Measurements from ENCODE around the gene SLC5A10.
"Not testable (repeated sequence)": the region's sequence is repeated elsewhere in the genome, so short reads cannot be mapped to it uniquely, and the experiment has no call there.

Gene SLC5A10

DNA sequence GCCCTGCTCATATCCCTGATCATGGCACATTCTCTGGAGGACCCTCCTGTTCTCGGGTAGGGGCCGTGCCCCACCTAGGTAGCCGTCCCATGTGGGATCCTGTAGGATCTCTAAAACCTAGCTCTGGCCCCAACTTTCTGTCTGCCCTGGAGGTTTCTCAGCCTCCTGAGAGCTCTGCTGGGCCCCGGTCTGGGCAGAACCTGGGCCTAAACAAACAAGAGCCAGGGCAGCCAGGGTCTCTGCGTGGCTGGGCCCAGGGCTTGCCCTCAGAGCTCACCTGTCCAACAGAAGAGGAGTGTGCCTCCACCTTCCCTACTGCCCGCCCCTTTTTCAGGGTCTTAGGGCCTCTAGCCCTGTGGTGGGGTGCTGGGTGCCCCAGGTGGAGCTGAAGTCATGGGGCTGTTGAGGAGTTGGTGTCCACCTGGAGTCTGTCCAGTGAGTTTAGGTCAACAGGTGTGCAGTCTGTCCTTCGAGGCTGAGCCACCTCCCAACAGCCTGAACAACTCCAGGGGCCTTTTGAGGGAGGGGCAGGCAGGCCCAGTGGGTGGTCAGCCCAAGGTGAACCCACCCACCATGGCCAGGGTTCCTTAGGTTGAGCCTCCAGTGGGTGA, 69.2 kb downstream of the SLC5A10 start:
- DNase-seq, result not testable (repeated sequence)

DNA sequence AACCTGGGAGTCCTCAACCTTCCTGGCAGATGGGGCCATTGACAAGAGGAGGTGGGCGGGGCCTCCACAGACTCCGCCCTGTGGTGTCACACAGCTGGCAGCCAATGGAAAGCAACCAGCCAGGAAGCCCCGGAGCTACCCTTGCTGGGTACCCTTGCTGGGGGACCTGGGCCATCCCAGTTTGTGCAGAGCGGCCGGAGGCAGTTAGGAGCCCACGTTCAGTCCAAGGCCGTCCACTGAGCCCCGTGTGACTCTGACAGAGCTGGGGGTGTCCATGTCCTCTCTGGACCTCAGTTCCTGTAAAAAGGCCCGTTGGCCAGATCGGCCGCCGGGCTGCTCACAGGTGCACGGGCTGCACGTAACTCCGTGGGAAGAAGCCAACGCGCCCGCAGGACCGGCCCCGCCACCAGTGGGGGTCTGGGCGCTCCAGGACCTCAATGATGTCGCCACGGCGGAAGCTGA, 69.7 kb downstream of the SLC5A10 start:
- no peak for DNase-seq

DNA sequence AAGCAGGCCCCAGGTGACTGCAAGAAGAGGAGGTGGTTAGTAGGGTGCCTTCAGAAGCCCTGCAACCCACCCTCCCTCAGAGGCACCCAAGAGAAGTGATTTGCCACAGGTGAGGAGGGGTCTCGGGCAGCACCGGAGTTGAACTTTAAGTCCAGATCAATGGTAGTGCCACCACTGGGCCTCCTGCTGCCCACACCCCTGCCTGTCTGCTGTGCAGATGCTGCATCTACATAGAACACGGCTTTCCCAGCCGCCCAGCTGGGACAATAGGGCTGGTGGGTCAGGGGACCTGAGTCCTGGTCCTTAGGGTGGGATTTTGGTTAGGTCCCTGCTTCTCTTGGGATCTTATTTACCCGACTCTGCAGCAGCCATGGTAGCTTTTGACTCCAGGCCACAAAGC, 70.2 kb downstream of the SLC5A10 start:
- DNase-seq, result no peak

DNA sequence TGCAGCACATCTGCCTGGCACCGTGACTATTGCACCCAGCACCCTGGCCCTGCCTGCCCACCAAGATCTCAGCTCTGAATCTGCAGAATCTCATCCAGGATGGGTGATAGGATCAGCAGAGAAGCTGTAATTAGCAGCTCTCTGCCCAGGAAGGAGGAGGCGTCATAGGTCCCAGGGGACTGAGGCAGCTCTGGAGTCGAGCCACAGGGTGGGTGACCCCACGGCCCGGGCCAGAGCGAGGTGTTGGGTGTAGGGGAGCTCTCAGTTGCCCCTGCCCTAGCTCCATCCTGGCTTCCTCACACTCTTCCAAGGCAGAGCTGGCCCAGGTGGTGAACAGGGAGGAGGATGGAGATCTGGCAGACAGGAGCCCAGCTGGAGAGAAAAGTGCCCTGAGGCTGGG, 70.8 kb downstream of the SLC5A10 start:
- no peak for DNase-seq

DNA sequence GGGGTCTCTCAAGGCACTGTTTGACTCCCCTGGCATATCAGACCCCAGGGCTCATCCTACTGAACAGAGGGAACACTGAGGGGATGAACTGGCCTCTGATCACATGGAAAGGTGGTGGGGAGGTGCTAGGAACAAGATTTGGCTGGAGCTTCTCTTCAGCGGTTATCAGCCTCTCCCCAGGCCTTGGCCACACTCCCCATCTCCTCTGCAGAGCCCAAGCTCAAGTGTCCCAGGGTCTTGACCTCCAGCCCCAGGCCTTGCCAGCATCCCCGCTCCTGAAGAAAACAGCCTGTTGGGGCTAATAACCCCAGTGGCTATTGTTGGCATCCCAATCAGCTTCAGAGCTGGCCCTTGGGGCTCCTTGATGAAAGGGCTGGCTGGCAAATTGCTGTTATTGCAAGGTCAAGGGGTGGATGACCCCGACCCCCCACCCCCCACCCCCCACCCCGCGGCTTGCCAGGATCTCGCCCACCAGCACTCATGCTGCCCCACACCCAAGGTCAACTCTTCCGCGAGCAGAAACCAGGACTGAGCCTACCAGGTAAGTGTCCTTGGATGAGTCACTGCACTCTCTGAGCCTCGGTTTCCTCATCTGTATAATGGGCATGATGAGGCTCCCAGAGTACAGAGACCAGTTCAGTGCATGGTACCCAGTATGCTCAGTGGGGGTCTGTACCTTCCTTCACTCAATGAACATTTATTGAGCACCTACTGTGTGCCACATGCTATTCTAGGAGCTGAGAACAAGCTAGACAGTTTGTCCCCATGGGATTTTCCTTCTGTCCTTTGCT, 71.4 kb downstream of the SLC5A10 start:
- DNase-seq, result no peak

DNA sequence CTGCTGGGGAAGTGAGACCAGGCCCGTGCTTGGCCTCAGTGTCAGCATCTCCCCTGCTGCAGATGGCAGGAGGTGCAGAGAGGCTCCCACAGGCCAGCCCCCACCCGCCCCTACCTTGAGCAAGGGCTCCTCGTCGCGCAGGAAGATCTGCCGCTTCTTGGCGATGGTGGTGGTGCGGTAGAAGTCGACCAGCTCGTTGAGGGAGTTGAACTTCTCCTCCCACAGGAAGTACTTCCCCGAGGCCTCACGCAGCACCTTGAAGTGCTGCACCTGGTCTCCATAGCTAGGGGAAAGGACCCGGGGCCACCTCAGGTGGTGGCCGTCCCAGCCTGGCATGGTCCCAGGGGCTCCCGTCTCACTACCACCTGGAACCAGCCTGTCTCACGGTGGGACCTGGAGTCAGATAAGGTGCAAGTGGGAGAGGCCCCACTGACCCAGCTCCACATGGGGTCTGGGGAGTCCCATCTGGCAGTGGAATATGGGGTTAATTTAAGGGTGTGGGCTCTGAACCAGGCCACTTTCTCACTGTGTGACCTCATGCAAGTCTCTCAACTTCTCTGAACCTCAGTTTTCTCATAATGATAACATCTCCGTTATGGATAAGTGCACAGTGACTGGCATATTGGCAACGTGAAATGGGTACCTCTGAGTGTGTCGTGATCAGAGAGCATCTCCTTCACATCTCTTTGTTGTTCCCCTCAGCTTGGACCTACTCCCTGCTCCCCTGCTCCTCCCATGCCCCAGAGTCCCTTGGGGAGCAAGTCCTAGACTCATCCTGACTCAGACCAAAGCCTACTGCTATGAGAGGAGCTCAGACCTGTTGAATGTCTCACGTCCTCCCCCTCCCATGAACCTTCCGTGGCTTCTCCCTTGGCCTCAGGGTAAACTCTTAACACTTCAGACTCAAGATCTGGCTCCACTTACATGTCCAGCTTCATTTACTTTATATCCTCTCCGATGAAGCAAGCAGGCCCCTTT, 72.4 kb downstream of the SLC5A10 start:
- no peak for DNase-seq

DNA sequence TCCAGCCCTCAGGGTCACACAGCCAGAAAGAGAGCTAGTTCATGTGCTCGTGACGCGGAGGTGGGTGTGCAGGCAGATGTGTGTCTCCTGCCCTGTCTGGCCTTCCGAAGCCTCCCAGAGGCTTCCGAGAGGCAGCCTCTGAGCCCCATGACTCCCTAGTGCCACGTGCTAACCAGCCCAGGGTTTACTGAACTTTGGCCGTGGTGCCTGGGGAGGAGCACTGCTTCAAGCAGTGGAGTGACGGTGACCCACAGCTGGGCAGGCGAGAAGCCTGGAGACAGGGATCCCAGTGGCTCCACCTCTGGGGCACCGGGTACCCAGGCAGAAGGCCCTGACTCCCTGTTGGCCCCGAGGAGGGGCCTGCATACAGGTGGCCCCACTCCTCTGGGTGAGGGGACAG, 76.7 kb downstream of the SLC5A10 start:
- not testable (repeated sequence) for DNase-seq

DNA sequence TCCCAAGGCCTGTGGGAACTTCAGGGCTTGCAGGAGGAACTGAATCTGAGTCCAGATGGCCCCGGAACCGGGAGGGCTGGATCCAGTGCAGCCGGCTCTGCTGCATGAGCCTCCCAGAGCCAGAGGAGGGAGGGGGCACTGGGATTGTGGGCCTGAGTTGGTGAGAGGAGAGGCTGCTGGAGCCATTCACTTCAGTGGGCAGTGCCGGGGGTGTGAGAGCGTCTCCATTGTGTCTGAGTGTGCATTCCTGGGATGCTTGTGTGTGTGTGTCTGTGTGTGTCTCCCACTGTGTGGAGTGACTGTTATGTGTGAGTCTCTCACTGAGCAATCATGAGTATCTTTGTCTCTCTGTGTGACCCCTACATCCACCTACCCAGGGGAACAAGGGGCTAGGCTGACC, 77.8 kb downstream of the SLC5A10 start:
- DNase-seq, result not testable (repeated sequence)

DNA sequence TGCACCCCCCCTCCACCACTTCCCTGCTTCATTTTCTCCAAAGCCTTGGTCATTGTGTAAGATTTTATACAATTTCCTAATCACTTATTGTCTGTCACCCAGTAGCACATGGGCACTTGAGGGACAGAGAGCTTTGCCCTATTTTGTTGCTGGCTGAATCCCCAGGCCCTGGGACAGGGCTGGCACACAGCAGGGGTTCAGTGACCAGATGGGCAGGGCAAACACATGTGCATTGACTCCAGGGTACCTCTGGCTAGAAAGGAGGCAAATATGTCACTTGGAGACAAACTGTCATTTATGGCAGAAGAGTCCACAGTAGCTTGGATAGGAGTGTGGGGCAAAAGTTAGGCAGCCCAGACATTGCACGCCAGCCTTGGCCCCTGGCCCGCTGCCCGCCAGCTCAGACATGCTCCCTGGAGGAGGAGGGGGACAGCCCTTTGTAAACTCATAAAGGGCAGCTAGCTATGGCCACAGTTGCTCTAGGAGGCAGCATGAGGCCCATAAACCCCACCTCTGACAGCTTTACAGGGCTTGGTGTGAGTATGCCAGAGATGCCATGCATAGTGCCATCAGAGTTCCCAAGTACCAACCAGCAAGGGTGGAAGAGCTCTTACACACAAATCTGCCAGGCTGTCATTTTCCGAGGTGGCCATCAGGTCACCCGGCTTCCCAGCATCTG, 78.9 kb downstream of the SLC5A10 start:
- not testable (repeated sequence) for DNase-seq

DNA sequence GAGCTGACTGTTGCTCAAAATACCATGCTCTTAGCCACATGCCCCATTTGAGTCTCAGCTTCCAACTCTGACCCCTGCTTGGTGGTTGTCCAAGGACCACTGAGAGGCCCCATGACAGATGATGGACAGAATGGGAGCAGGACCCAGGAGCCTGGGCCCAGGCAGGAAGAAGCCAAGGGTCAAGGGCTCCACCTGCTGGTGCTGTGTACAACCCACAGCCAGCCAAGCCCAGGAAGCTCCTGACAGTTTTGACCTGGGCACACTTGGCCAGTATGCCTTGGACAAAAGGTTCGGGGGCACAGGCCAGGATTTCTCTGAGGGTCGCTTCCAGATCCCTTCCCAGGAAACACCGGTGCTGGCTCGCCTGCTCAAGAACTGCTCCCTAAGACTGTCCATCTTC, 79.8 kb downstream of the SLC5A10 start:
- not testable (repeated sequence) for DNase-seq

DNA sequence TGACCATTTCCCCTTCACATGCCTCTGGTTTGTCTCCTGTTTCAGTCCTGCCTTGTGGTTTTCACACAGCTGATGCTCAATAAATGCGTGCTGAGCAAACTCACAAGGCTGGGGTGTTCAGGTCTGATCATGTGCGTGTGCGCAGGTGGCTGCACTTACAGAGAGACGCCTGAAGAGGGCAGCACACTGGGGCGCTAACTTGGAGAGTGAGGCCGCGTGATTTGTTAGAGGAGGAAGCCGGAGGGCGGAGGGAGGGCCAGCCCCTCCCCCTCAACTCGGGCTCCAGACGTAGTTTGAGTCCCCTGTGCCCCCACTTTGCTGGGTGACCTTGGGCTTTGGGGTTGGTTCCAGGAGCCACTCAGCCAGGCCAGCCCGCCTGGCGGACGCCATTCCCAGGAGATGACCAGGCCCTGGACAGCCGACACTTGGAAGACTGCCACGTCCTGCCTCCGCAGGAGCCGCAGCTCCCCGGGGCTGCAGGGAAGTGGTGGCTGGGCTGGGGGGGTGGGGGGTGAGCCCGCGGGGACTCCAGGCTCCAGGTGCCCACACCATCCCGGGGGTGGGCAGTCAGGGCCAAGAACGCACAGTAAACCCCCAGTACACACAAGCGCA, 80.5 kb downstream of the SLC5A10 start:
- DNase-seq, result not testable (repeated sequence)

DNA sequence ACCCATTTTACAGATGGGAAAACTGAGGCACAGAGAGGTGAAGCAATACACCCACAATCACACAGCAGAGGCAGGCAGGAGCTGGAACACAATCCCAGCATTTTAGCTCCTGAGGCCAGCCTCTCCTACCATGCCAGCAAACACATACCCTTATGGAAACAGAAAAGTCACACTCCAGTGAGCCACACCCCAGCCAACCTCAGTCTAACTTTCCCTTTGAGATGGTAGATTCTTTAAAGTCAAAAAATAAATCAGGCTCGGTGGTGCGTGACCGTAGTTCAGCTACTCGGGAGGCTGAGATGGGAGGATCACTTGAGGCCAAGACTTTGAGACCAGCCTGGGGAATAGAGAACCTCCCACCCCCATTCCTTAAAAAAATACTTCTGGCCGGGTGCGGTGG, 84.2 kb downstream of the SLC5A10 start:
- DNase-seq, result not testable (repeated sequence)

DNA sequence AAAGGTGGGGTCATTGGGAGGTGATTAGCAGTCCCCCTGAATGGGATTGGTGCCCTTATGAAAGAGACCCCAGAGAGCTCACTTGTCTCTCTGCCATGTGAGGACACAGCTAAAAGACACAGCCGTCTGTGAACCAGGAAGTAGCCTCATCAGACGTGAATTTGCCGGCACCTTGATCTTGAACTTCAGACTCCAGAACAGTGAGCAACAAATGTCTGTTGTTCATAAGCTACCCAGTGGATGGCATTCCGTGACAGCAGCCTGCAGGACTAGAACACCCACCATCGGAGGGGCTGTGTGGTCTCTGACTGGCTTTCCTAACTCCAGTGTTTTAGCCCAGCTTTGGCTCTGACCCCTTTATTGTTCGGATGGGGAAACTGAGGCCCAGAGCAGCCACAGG, 85.6 kb downstream of the SLC5A10 start:
- not testable (repeated sequence) for DNase-seq

DNA sequence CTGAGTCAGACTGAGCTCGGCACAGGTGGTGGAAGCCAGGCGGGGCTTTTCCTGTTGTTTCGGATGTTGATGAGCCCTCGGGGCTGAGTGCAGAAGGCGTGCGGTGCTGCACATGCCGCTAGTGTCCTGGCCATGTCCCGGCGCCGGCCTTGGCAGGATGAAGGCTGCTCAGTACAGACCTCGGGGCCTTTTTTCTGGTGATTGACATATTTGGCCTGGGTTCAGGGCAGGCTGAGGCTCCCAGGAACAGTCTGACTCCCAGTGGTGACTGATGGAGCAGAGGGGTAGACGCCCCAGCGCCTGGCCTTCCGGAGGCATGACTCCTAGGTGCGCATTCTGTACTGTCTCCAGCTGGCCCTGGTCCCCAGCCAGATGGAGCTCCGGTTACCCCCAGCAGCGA, 86.0 kb downstream of the SLC5A10 start:
- not testable (repeated sequence) for DNase-seq

DNA sequence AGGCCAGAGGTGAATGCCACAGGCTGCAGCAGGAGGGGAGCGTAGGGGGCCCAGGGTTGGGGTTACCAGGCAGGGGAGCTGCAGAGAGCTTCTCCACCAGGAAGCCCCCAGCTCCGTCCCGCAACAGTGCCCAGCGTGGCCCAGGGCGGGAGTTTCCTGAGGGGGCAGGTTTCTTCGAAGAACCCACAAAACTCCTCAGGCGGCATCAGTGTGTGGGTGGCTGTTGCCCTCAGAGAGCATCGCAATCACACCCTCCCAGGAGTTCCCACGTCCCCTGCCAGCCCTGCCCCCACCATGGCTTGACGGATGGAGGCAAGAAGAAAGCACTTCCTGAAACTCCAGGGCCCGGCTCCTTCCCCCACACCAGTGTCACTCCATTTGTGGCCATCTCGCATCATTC, 86.8 kb downstream of the SLC5A10 start:
- DNase-seq, result not testable (repeated sequence)

DNA sequence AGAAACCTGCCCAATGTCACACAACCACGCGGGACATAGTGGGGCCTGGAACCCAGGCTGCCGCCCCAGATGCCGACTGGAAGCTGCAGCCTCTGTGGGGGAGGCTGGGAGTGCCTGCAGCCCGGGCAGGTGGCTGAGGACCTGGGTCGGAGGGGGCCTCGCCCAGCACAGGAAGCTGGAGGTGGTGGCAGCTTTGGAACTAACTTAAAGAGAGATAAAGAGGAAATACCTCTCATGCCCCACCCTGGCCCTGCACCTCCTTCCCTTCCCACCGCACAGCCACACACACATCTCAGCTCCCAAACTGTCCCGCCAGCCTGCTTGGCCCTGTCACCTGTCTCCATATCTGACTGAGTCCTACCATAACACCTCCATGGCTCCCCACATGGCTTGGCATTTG, 88.4 kb downstream of the SLC5A10 start:
- not testable (repeated sequence) for DNase-seq

DNA sequence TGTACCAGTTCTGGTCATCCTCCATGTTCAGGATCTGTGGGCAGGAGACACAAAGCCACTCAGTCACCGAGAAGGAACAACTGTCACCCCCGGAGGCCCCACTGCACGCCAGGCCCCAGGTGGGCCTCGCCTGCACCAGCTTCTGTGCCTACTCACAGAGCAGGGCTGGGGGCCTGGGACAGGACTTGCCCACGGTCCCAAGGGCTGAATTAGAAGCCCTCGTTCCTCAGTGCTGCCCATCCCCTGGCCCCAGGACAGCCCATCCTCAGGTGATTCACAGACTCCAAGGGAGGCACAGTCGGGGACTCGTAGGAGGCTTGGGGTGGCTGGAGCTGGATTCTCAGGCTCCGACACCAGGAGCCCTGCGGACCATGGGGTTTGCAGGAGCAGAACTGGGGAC, 89.9 kb downstream of the SLC5A10 start:
- DNase-seq, result not testable (repeated sequence)

DNA sequence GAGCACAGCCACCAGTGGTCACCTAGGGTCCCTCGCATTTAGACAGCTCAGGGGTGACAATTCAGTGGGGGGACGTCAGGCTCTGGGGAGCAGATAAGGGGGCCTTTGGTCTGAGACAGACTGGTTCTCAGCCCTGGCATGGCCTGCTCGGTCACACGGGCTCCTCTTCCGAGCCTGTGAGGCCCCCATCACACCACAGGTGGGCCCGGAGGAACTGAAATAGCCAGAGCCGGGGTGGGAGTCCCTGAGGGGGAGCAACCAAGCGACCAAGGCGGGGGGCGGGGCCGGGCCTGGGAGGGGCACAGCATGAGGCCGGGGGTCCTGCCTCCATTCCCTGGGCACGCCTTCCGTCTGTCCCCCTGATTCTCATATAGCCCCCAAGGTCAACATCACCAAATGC, 90.4 kb downstream of the SLC5A10 start:
- DNase-seq, result not testable (repeated sequence)

DNA sequence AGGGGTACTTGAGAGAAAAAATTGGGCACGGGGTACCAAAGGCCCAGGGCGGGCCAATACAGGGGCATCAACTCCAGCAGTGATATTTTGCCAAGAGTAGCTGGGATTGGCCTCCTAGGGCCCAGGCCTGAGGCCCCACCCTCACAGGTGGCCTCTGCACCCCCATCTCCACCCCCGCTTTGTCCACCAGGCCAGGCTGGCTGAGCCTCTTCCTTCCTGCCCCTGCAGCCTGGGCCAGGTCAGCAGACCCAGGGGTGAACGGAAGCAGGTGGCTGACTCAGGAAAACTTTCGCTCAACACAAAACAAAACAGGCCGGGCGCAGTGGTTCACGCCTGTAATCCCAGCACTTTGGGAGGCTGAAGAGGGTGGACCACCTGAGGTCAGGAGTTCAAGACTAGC, 91.1 kb downstream of the SLC5A10 start:
- not testable (repeated sequence) for DNase-seq

DNA sequence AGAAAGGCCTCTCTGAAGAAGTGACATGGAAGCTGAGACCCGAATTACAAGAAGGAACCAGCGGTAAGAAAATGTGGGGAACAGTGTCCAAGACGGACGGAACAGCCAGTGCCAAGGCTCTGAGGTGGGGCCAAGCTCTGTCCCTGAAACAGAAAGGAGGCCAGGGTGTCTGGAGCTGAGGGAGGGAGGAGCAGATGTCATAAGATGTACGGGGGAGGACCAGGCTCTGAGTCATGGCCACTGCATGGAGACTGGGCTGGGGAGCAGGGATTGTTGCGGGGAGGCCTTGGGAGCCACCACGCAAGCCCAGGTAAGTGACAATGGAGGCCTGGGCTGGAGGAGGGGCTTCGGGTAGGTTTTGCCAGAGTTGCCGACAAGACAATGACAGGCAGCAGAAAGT, 92.7 kb downstream of the SLC5A10 start:
- DNase-seq, result not testable (repeated sequence)

DNA sequence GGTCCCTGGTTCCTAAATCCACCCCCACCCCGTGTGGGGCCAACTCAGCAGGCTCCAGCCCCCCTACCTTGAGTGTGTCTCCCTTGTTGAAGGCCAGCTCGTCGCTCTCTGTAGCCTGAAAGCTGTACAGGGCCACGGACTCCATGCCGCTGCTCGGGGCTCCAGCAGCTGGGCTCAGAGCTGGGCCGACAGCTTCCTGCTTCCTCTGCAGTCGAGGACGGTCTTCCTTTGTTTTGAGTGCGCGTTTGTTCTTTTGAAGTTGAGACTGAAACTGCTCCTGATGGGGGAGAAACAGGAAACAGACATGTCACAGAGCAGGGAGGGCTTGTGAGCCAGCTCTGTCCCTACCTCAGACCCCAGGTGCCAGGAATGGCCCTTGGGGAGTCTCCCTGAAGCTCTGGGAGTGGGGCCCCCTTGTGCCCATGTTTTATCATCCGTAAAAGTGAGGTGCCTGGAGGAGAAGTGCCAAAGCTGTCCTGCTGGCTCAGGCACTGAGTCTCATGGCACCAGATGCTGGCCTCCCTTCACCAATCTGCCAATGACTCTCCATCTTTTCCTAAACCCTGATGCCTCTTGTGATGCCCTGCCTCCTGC, 94.9 kb downstream of the SLC5A10 start, which contains the start of gene GRAP:
Gene GRAP, minus strand, starts transcription at position 176 of the 594 bp plus-strand sequence. Its CDS starts 31 bp downstream, at position 145.
- DNase-seq, result not testable (repeated sequence)

Measured in NCI-H748 treated with DMSO at 0.1 percent for 48 hours (cell line).